WI38 (cell line): ENCODE results near the gene DGKA.

Experiments used
- H3K4me3 ChIP-seq: 2 replicates; pipeline ENCODE4 v1.5.1; 2011; ENCODE audit warnings: low read depth, mild to moderate bottlenecking, control low read depth, low read length
- CTCF ChIP-seq: IDR thresholded peaks from 2 replicates; pipeline ENCODE4 v1.5.1; 2012; ENCODE audit warnings: low read depth, mild to moderate bottlenecking, control low read depth, low read length

Gene DGKA

GRCh38 chr12:55925870-55926737 is 4.9 kb upstream of the DGKA start:
- H3K4me3 ChIP-seq: peak overlapping the region; percentile 89
- no peak for TF ChIP-seq CTCF

DNA sequence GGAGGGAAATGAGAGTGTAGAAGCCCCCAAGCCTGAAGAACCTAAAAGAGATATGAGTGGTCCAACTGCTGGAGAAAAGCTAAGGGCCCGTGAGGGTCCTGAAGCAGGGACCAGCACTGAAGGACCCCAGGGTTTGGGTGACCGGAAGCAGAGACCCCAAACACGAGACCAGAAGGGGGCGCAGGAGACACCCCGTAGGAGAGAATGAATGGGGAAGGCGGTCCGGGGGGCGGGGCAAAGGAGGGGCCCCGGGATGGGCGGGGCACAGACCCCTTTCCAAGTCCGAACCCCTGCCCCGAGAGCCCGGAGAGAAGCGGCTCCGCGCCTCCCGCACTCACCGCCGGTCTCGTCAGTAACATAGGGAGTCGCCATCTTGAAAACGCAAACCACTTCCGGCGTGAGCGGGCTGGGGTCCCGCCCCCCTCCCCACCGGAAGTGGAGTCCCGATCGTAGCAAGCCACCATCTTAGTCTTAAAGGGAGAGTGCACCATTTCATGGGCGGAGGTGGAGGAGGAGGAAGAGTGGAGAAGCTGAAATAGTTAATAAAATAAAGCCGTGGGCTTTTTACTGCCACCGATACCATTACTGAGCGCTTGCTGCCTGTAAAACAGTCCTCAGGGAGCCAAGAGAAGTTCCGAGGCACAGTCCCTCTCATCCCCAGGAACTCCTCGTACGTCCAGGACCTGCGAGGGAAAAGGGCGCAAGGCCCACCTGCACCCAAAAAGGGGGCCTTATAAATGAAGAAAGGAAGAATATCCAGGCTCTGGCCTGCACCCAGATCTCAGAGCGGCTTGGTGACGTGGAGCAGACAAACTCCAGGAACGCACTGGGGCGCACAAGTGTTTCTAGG is 4.0 kb upstream of the DGKA start:
- peak overlapping the region; percentile 89 for H3K4me3 ChIP-seq
- TF ChIP-seq CTCF: peak; percentile 78

DNA sequence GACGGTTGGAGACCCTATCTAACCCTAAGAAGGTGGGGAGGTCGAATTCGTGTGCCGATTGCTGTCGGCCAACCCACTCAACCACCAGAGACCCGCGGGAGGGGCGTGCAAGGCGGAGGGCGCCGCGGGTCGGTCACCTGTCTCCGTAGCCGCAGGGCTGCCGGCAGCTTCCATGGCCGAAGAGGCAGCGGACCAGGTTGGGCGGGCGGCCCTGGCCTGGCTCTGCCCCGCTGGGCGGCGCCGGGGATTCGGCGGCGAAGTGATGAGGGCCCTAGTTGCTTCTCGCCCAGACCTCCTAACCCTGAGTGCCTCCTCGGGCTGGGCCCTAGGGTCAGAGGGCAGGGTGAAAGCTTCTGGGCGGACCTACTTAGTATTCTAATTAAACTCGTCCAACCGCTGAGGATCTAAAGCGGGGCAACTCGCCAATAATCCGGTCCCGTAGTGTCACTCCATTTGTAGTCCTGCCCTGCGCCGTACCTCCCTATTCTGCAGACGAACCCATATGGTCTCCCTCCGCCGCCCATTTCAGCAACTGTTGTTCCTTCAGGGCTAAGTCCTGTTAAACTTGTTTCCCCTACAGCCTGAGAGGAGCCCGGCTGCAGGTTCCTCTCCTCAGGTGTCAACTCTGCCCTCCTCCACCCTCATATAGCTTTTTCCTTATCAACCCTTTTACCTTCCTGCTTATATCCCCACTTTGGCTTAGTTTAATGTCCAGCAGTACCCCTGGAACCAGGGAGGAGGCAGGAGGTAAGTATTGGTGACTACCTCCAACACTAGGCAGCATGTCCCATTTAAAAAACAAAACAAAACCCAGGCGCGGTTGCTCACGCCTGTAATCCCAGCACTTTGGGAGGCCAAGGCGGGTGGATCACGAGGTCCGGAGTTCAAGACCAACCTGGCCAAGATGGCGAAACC is 3.1 kb upstream of the DGKA start, which contains the start of gene PYM1:
PYM1 (minus strand) TSS at position 307 of the 915 bp plus-strand sequence; CDS start at position 174, 133 bp downstream.
- no peak for TF ChIP-seq CTCF
- peak within 1 kb of the TSS; percentile 89 for H3K4me3 ChIP-seq

DNA sequence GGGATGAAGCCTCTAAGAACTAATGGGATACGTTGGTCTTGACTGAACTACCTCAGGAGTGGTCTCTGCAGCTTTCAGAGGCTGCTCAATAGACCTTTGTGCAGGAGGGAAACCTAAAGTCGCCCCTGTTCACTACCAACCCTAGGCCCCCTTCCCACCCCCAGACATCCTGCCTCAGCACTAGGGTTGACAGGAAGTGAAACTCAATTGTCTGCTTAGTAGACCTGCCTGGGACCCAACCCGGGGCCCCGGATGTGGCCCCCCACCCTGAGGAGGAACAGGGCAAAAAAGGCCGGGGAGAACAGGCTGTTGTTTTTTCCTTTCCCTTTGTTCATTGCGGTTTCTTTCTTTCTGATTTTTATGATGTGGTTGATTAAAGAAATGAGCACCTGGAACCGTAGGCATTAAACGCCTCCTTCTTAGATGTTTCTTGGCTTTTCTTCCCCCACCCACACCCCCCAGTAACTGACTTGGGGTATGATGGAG is 1.6 kb upstream of the DGKA start:
- TF ChIP-seq CTCF: no peak
- H3K4me3 ChIP-seq: no peak overlapping the region

- no peak for TF ChIP-seq CTCF
- peak overlapping the region; percentile 89 for H3K4me3 ChIP-seq
Observed at GRCh38 chr12:55931317-55931779, 386 bp downstream of the DGKA start.

DNA sequence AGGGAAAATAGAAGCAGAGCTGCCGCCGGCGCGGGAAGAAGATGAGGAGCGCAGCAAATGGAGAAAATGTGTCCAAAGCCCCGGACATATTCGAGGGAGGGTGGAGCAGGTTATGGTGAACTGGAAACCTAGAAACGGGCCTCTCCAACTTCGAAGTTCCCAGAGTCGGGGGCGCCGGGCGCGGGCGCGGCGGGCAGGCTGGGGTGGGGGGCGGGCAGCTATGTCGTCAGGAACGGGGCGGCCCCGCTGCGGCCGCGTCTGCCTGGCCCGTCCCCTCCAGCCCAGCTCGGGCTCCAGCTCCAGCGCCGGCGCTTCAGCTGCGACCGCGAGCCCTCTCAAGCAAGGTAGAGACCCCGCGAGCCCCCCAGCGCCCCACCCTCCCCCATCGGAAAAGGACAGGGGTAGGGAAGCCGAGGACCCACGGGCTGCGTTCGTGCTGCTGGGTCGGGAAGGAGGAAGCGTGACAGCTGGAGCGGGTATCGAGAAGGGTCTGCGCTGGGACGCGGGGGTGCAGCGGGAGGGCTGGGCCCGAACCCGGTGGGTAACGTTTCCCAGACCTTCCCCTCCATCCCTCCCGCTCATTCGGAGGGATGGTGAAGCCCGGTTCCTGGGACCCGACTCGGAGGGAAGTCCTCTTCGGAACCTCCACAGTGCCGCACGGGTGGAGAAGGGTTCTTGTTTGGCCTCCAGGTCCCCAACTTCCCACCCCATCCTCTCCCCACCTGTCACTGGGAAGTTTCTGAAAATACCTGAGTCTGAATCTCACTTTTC is 1.0 kb downstream of the DGKA start:
- peak overlapping the region; percentile 89 for H3K4me3 ChIP-seq
- TF ChIP-seq CTCF: no peak
